Stomach smooth muscle (tissue), 2 donors: ENCODE data around the gene GARIN5A.

Experiments used
- H3K27ac ChIP-seq: one replicate; pipeline ENCODE4 v1.7.0; 2013; ENCODE audit warnings: mild to moderate bottlenecking, low read length, inconsistent platforms
- H3K27me3 ChIP-seq, 2 donors: one replicate each; pipeline ENCODE4 v1.7.0; 2013; ENCODE audit warnings: low read length in 2 of 2; ENCODE audit not compliant: insufficient read depth in 2 of 2, control insufficient read depth in 1 of 2
- H3K36me3 ChIP-seq, 2 donors: one replicate each; pipeline ENCODE4 v1.7.0; 2013; ENCODE audit warnings: low read length in 2 of 2; ENCODE audit not compliant: control insufficient read depth in 2 of 2, insufficient read depth in 2 of 2
- H3K4me1 ChIP-seq: one replicate; pipeline ENCODE4 v1.7.0; 2013; ENCODE audit warnings: low read length; ENCODE audit not compliant: control insufficient read depth, insufficient read depth
- H3K4me3 ChIP-seq, 2 donors: one replicate each; pipeline ENCODE4 v1.7.0; 2013; ENCODE audit warnings: low read length in 2 of 2
- H3K9ac ChIP-seq, 2 donors: one replicate each; pipeline ENCODE4 v1.7.0; 2013; ENCODE audit warnings: low read length in 2 of 2, mild to moderate bottlenecking in 1 of 2
- H3K9me3 ChIP-seq, 2 donors: one replicate each; pipeline ENCODE4 v1.7.0; 2013; ENCODE audit warnings: low read length in 2 of 2; ENCODE audit not compliant: control insufficient read depth in 2 of 2
- donor health status: healthy.
- donor health status: Pancreatic carcinoma.

Gene GARIN5A

DNA sequence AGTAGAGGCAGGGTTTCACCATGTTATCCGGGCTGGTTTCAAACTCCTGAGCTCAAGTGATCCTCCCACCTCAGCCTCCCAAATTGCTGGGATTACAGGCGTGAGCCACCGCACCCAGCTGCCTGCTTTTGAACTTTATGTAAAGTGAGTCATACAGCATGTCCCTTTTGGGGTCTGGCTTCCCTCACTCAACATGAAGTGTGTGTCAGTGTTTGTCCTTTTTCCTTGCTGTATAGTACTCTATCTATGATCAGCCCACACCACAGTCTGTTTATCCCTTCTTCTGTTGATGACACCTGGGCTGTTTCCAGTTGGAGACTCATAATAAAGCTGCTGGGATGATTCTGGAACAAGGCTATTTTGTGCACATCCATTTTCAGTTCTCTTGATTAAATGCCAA, 55.8 kb downstream of the GARIN5A start:
- no peak overlapping the region for H3K4me3 ChIP-seq
- H3K27ac ChIP-seq, result no peak overlapping the region
- H3K36me3 ChIP-seq, result no peaks in the 10 kb centered on the region
- peaks cover 5% of the 10 kb centered on the region for H3K4me1 ChIP-seq
- H3K27me3 ChIP-seq, result peaks cover 38 to 41% of the 10 kb centered on the region in 2 donors
- no peak overlapping the region for H3K9ac ChIP-seq
- H3K9me3 ChIP-seq, result no peaks in the 10 kb centered on the region

DNA sequence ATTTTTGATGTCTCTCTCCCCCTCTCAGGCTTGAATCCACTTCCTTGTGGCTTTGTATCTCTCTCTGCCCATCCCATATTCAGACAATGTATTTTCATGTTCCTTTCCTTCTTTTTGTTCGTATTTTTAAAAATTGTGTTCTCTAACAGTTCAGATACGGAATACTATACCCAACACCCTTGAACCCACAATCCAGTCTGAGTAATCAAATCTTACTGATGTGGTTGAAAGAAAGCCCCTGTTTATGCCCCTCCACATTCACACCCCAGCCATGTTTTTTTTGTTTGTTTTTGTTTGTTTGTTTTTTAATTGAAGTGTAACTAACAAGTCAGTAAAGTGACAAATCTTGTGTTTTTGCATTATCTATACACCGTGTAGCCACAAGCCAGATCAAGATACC, 56.5 kb downstream of the GARIN5A start:
- H3K4me1 ChIP-seq, result peaks cover 5% of the 10 kb centered on the region
- H3K27me3 ChIP-seq, result peaks cover 38 to 41% of the 10 kb centered on the region in 2 donors
- no peak overlapping the region for H3K27ac ChIP-seq
- H3K9ac ChIP-seq, result no peak overlapping the region
- no peaks in the 10 kb centered on the region for H3K9me3 ChIP-seq
- no peak overlapping the region for H3K4me3 ChIP-seq
- H3K36me3 ChIP-seq, result no peaks in the 10 kb centered on the region

DNA sequence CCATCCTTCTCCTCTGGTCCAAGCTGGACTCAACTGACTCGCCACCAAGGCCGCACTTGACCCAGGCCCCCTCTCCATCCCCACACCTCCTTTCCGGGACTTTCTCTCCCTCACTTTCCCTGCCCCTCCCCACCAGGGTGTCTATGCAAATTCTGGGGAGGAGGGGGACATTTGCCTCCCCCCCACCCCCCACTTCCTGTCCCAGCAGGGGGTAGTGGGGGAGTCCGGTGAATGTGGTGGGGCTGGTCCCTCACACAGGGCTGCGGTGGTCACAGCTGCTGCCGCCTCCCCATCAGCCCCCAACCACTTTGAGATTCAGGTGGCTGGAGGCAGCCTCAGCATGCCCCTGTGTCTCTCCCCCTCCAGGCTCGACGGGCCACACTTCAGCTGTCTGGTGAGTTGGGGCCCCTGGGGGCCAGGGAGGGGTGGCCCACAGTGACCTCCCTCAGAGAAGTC, 57.0 kb downstream of the GARIN5A start:
- H3K9ac ChIP-seq, result no peak overlapping the region
- H3K36me3 ChIP-seq, result no peaks in the 10 kb centered on the region
- H3K9me3 ChIP-seq, result no peaks in the 10 kb centered on the region
- H3K27me3 ChIP-seq, result peaks cover 38 to 41% of the 10 kb centered on the region in 2 donors
- H3K4me3 ChIP-seq, result no peak overlapping the region
- H3K27ac ChIP-seq, result no peak overlapping the region
- H3K4me1 ChIP-seq, result peaks cover 6% of the 10 kb centered on the region

DNA sequence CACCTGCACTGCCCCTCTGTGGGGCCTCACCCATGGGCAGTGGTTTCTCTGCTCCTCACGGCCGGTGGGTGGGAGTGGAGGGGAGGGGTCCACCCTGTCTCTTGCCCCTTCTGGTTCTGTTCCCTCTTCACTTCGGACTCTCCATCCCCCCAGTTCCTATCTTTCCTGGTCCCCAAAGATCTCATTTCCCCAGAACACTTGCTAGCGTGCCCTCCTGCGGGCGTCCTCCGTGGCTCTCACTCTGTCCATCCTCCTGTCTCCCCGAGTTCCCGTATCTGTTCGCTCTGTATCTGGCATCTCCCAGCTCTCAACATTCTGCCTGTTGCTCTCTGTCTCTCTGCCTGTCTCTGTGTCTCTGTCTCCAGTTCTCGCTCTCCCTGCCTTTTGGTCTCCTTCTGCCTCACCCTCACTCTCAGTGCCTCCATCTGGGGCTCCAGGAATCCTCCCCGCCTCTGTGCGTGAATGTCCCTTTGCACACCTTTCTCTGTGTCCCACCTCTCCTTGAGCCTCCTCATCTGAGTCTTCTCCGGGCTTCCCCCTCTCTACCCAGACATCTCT, 57.5 kb downstream of the GARIN5A start:
- Histone ChIP-seq H3K4me1 (peaks cover 7% of the 10 kb centered on the region), H3K27me3 (peaks cover 38 to 41% of the 10 kb centered on the region in 2 donors), H3K9me3 (no peaks in the 10 kb centered on the region), H3K4me3 (peak overlapping the region in 1 of 2 donors; percentile 8), H3K36me3 (no peaks in the 10 kb centered on the region), H3K27ac (no peak overlapping the region), H3K9ac (no peak overlapping the region)

DNA sequence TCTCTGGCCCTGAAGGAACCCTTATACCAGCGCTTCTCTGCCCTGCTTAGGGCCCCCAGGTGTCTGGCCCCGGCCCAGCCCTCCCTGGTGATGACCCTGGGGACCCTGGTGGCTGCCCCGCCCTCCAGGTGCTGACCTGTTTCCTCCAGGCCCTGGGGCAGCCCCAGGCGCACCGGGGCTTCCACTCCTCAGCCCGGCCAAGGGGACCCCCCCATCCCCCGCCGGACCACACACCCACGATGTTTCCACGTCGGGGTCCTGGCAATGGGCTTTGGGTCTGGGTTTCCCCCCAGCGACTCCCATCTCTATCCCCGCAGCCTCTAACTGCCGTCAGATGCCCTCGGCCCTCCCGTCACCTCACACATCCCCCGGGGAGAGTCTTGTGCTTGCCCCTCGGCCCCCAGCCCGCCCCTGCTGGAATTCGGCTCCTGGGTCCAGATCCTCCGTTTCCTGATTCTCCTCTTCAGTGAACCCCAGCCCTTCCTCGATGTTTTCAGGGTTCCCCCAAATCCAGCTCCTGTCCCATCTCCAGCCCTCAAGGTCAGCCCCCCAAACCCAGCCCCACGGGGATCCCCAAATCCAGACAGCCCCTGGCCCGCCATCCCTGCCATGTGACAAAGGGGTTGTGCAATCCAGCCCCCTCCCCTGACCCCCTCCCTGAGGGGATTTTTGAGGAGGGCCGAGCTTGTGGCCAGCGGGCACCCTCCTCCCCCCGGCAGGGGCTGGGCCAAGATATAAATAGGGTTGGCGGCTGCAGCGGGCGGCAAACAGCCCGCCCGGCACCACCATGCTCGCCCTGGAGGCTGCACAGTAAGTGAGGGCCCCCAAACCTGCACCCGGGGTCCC, 58.2 kb downstream of the GARIN5A start, which contains the start of gene SPIB:
Gene SPIB, plus strand, starts transcription at position 763 of the 846 bp plus-strand sequence. Its CDS starts 25 bp downstream, at position 788.
- H3K9ac ChIP-seq, result no peak within 1 kb of the TSS
- no peaks in the 10 kb centered on the region for H3K9me3 ChIP-seq
- H3K4me3 ChIP-seq, result peak within 1 kb of the TSS in 1 of 2 donors; percentile 8
- peaks cover 7% of the 10 kb centered on the region for H3K4me1 ChIP-seq
- H3K27ac ChIP-seq, result no peak within 1 kb of the TSS
- H3K36me3 ChIP-seq, result no peaks in the 10 kb centered on the region
- H3K27me3 ChIP-seq, result peaks cover 35 to 41% of the 10 kb centered on the region in 2 donors

DNA sequence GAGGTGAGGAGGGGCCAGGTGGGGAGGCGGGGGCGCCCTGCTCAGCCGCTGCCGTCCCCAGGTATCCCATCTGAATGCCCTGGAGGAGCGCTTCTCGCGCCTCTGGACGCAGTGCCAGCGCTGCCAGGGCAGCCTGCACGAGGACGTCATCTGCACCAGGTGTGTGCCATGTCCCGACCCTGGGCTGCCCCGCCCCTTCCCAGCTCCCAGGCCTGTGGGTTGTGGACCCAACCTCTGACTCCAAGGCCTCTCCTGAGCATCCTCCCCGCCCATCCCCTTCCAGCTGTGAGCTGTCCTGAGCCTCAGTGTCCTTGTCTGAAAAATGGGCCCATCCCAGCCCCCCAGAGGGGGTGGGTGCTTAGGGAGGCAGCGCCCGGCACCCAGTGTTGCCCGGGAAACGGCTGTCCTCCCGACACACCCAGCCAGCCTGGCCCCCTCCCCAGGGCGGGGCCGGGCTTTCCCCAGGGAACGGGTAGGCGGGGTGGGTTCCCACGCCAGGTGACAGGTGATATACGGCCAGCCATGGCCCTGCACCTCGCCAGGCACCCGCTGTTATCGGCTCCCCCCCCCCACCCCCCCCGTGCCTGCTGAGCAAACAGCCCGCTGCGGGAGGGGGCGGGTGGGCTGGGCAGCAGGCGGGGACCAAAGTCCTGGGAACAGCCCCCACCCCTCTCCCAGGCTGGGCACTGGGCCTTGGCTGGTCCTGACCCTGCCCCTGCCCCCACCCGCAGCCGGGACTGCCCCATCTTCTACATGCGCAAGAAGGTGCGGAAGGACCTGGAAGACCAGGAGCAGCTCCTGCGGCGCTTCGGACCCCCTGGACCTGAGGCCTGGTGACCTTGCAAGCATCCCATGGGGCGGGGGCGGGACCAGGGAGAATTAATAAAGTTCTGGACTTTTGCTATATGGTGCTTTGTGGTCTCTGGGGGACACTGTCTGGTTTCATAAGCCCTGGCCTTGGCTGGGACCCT, 59.3 kb downstream of the GARIN5A start:
- no peaks in the 10 kb centered on the region for H3K36me3 ChIP-seq
- H3K27me3 ChIP-seq, result peaks cover 29 to 38% of the 10 kb centered on the region in 2 donors
- H3K9me3 ChIP-seq, result no peaks in the 10 kb centered on the region
- no peak overlapping the region for H3K4me3 ChIP-seq
- peaks cover 7% of the 10 kb centered on the region for H3K4me1 ChIP-seq
- H3K9ac ChIP-seq, result no peak overlapping the region
- no peak overlapping the region for H3K27ac ChIP-seq
